Caco-2 (cell line): ENCODE measurements around the gene IFIT2. TPM values are rescaled to one million over a fixed set of nuclear protein-coding genes. Genes with fewer than 3 reads are reported as not detected.

Experiments
- BruUV-seq: library from RNA; stranded (reverse); fragments of 400-500 nt; replicated peaks from 2 replicates; lab custom pipeline; 2021; lab: Mats Ljungman, UMichigan
- CTCF ChIA-PET: fragments of 300-600 bp; sonication (Branson Sonifier 250); formaldehyde crosslinking; loops from one replicate; lab custom pipeline; 2022; ENCODE audit warnings: antibody characterized with exemption; lab: Charles Lee
- POLR2A ChIA-PET: fragments of 300-600 bp; sonication (Branson Sonifier 250); formaldehyde crosslinking; loops from one replicate; lab custom pipeline; 2022; ENCODE audit warnings: antibody characterized with exemption; lab: Charles Lee
- DNase-seq, 2 experiments: peaks; one replicate each; pipeline versions ENCODE4 v3.0.0 to v3.0.0-alpha.2; 2020 to 2022
- H3K27me3 ChIP-seq: replicated peaks from 2 replicates; pipeline ENCODE4 v1.6.0; 2011; ENCODE audit warnings: low read length; ENCODE audit not compliant: control insufficient read depth, insufficient read depth
- H3K36me3 ChIP-seq: 2 replicates; pipeline ENCODE4 v1.5.1; 2011; ENCODE audit warnings: low read length; ENCODE audit not compliant: control insufficient read depth, insufficient read depth
- H3K4me1 ChIP-seq: fragments of 250-450 bp; sonication (Bioruptor Pico); 2 replicates; pipeline ENCODE4 v1.5.1; 2020; ENCODE audit warnings: mild to moderate bottlenecking
- H3K4me3 ChIP-seq: 2 replicates; pipeline ENCODE4 v1.5.1; 2011; ENCODE audit warnings: low read depth, mild to moderate bottlenecking, control low read depth, low read length
- H3K9me3 ChIP-seq: fragments of 250-450 bp; sonication (Bioruptor Pico); 2 replicates; pipeline ENCODE4 v1.5.1; 2020; ENCODE audit warnings: mild to moderate bottlenecking, moderate library complexity
- H3K27ac Mint-ChIP-seq: one replicate; pipeline ENCODE4 v1.8.0; 2022; ENCODE audit warnings: mixed read lengths; ENCODE audit not compliant: unreplicated experiment
- H3K27me3 Mint-ChIP-seq: one replicate; pipeline ENCODE4 v1.8.0; 2022; ENCODE audit warnings: mixed read lengths; ENCODE audit not compliant: insufficient read depth, unreplicated experiment
- H3K36me3 Mint-ChIP-seq: one replicate; pipeline ENCODE4 v1.8.0; 2022; ENCODE audit warnings: mild to moderate bottlenecking, mixed read lengths; ENCODE audit not compliant: insufficient read depth, unreplicated experiment
- H3K4me1 Mint-ChIP-seq: one replicate; pipeline ENCODE4 v1.8.0; 2022; ENCODE audit warnings: low read depth, mixed read lengths; ENCODE audit not compliant: unreplicated experiment
- H3K4me3 Mint-ChIP-seq: one replicate; pipeline ENCODE4 v1.8.0; 2022; ENCODE audit warnings: mild to moderate bottlenecking, moderate library complexity, mixed read lengths; ENCODE audit not compliant: unreplicated experiment
- H3K9me3 Mint-ChIP-seq: one replicate; pipeline ENCODE4 v1.8.0; 2022; ENCODE audit warnings: mixed read lengths; ENCODE audit not compliant: unreplicated experiment
- intact Hi-C: fragments of 100-400 bp; cut with micrococcal nuclease; formaldehyde crosslinking; loops from one replicate; pipeline ENCODE4 v1.10.0; 2022; ENCODE audit not compliant: unreplicated experiment
- total RNA-seq: library from RNA; stranded (reverse); gene quantifications from 2 replicates; pipeline ENCODE4 v1.2.3, GENCODE V29; 2022
- TF ChIP-seq, protein P1 (sequence below), 2 experiments: fragments of 200-600 bp in 1 of 2; IDR thresholded peaks; 1 replicate in 1 of 2; 2 replicates in 1 of 2; pipeline versions ENCODE4 v1.5.1 to v1.8.0; 2011 to 2022; ENCODE audit warnings: antibody characterized with exemption in 1 of 2, control low read depth in 1 of 2, inconsistent platforms in 1 of 2, low read depth in 1 of 2, low read length in 1 of 2, mild to moderate bottlenecking in 1 of 2, moderate library complexity in 1 of 2; ENCODE audit not compliant: insufficient read depth in 1 of 2, severe bottlenecking in 1 of 2, unreplicated experiment in 1 of 2

The IFIT2 gene
- total RNA-seq, 1 experiment from 2014 or later = 0.43 TPM

DNA sequence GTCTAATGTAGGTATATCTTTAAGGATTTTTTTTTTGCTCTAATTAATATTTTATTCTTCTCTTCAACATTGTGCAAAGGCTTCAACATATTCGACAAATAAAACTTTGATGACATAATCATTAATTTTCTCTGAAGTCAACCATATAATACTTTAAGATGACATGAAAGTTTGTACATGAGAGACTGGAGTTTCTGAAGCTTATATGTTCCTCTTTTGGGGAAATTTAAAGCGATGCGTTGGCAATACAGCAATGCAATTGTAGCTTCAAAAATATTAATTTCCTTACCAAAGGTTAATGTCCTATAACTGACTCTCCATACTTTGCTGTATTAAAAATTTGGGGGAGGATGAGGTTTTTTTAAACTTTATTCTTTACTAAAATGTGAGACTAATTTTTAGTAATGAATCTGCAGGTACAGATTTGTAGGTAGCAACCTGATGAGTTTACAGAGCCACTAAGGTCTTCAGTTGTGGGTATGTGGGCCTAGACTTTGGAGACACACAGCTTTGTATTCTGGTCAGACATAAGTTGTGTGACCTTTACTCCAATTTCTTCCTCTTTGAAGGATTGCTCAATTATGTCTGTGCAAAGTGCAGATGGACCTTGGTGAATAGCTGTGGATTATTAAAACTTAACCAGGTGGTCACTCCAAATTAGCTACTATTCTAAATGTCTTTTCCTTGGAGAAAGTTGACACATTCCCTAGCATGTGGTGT is 32.3 kb upstream of the IFIT2 start:
- Mint-ChIP-seq H3K9me3 (no peaks in the 10 kb centered on the region), H3K36me3 (no peaks in the 10 kb centered on the region), H3K4me3 (no peak overlapping the region), H3K4me1 (peaks cover 18% of the 10 kb centered on the region), H3K27me3 (no peaks in the 10 kb centered on the region), H3K27ac (no peak overlapping the region)
- H3K9me3 ChIP-seq = 0 out of 2 replicates have a peak, but pooled peaks cover 2% of the 10 kb centered on the region
- TF ChIP-seq, protein P1, sequence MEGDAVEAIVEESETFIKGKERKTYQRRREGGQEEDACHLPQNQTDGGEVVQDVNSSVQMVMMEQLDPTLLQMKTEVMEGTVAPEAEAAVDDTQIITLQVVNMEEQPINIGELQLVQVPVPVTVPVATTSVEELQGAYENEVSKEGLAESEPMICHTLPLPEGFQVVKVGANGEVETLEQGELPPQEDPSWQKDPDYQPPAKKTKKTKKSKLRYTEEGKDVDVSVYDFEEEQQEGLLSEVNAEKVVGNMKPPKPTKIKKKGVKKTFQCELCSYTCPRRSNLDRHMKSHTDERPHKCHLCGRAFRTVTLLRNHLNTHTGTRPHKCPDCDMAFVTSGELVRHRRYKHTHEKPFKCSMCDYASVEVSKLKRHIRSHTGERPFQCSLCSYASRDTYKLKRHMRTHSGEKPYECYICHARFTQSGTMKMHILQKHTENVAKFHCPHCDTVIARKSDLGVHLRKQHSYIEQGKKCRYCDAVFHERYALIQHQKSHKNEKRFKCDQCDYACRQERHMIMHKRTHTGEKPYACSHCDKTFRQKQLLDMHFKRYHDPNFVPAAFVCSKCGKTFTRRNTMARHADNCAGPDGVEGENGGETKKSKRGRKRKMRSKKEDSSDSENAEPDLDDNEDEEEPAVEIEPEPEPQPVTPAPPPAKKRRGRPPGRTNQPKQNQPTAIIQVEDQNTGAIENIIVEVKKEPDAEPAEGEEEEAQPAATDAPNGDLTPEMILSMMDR (IDR thresholded peaks at IDR 0.05; ENCODE audit: insufficient read depth in 1 of 2, low read depth in 1 of 2, low read length in 1 of 2, severe bottlenecking in 1 of 2, unreplicated experiment in 1 of 2) = no peak
- peaks cover 10% of the 10 kb centered on the region for H3K4me1 ChIP-seq
- intact Hi-C loops = no loop called here
- DNase-seq = no peak
- ChIA-PET CTCF (interaction anchor here (1.1 kb wide), 1 partner anchor 100 kb away, joined by 3 read pairs; no protein-coding TSS in a partner anchor), POLR2A (no interaction called here)
- no peak overlapping the region for H3K4me3 ChIP-seq
- no TSS peak for BruUV-seq
- no peaks in the 10 kb centered on the region for H3K36me3 ChIP-seq
- no peaks in the 10 kb centered on the region for H3K27me3 ChIP-seq

DNA sequence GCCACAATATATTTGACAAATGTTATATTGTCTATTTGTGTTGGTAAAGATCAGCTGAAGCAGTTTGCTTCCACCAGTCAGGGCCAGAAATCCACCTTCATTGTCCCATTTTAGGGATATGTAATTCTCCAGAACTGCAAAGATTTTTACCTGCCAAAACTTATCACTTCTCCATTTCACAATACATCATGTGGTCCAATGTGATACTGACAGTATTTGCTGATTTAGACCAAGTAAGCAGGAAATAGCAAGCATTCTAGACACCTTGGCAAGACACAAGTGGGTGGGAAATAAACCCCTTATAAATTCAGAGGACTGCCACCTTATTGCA is 31.7 kb upstream of the IFIT2 start:
- CTCF ChIA-PET = interaction anchor here (1.1 kb wide), 1 partner anchor 99 kb away, joined by 3 read pairs; no protein-coding TSS in a partner anchor
- no peaks in the 10 kb centered on the region for H3K27me3 ChIP-seq
- no peak for DNase-seq
- Mint-ChIP-seq H3K4me1 (peaks cover 18% of the 10 kb centered on the region), H3K27ac (no peak overlapping the region), H3K27me3 (no peaks in the 10 kb centered on the region), H3K9me3 (no peaks in the 10 kb centered on the region), H3K4me3 (no peak overlapping the region), H3K36me3 (no peaks in the 10 kb centered on the region)
- no peaks in the 10 kb centered on the region for H3K9me3 ChIP-seq
- TF ChIP-seq, protein P1 (IDR thresholded peaks at IDR 0.05; ENCODE audit: insufficient read depth in 1 of 2, low read depth in 1 of 2, low read length in 1 of 2, severe bottlenecking in 1 of 2, unreplicated experiment in 1 of 2) = no peak
- peaks cover 10% of the 10 kb centered on the region for H3K4me1 ChIP-seq
- no peak overlapping the region for H3K4me3 ChIP-seq
- H3K36me3 ChIP-seq = no peaks in the 10 kb centered on the region
- BruUV-seq = no TSS peak
- POLR2A ChIA-PET = no interaction called here
- intact Hi-C loops = no loop called here

DNA sequence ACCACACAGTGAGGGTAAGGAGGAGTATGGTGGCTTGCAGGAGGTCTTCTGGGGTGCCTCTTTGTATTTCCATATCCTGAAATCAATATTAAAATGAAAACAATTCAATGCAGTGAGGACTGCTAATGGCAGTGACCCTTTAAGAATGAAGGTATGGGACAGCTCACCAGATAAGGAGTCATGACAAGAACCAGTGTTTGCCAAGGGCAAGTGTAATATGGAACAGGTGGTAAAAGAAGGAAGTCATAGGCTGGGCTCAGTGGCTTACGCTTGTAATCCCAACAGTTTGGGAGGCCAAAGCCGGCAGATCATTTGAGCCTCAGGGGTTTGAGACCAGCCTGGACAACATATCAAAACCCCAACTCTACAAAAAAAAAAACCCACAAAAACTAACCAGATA is 30.3 kb upstream of the IFIT2 start:
- H3K9me3 ChIP-seq = no peaks in the 10 kb centered on the region
- H3K4me1 ChIP-seq = peaks cover 10% of the 10 kb centered on the region
- Mint-ChIP-seq H3K27me3 (no peaks in the 10 kb centered on the region), H3K4me3 (no peak overlapping the region), H3K4me1 (peaks cover 18% of the 10 kb centered on the region), H3K36me3 (no peaks in the 10 kb centered on the region), H3K27ac (no peak overlapping the region), H3K9me3 (no peaks in the 10 kb centered on the region)
- TF ChIP-seq, protein P1 (IDR thresholded peaks at IDR 0.05; ENCODE audit: insufficient read depth in 1 of 2, low read depth in 1 of 2, low read length in 1 of 2, severe bottlenecking in 1 of 2, unreplicated experiment in 1 of 2) = no peak
- intact Hi-C loops = no loop called here
- BruUV-seq = no TSS peak
- ChIA-PET POLR2A (no interaction called here), CTCF (no interaction called here)
- no peaks in the 10 kb centered on the region for H3K36me3 ChIP-seq
- H3K27me3 ChIP-seq = no peaks in the 10 kb centered on the region
- DNase-seq = no peak
- H3K4me3 ChIP-seq = no peak overlapping the region
